GM18858 (cell line): Measurements from ENCODE around the gene CLDN5.

Experiments used
- ATAC-seq: cut with Tn5 transposase; IDR thresholded peaks from one replicate; pipeline ENCODE4 v1.9.1; 2021; ENCODE audit not compliant: unreplicated experiment

CLDN5 gene

GRCh38 chr22:19506212-19506611 lies 18.0 kb downstream of the CLDN5 start:
- no peak for ATAC-seq

- no peak for ATAC-seq
Measured at GRCh38 chr22:19505735-19506126, 18.5 kb downstream of the CLDN5 start.

- no peak for ATAC-seq
Measured at GRCh38 chr22:19504900-19505734, 19.1 kb downstream of the CLDN5 start.

GRCh38 chr22:19503869-19504268 lies 20.3 kb downstream of the CLDN5 start:
- ATAC-seq = no peak

- ATAC-seq = no peak
Measured at GRCh38 chr22:19503367-19503766, 20.8 kb downstream of the CLDN5 start.

GRCh38 chr22:19501897-19502447 lies 22.2 kb downstream of the CLDN5 start:
- no peak for ATAC-seq

GRCh38 chr22:19499880-19500242 lies 24.3 kb downstream of the CLDN5 start:
- ATAC-seq = no peak

- ATAC-seq = no peak
Measured at GRCh38 chr22:19499236-19499879, 24.9 kb downstream of the CLDN5 start.

- ATAC-seq = no peak
Measured at GRCh38 chr22:19498866-19499190, 25.4 kb downstream of the CLDN5 start.

- ATAC-seq = no peak
Measured at GRCh38 chr22:19498154-19498865, 25.9 kb downstream of the CLDN5 start.

- no peak for ATAC-seq
Measured at GRCh38 chr22:19497245-19497644, 27.0 kb downstream of the CLDN5 start.

GRCh38 chr22:19496324-19496630 lies 27.9 kb downstream of the CLDN5 start:
- ATAC-seq = no peak

- no peak for ATAC-seq
Measured at GRCh38 chr22:19495562-19496323, 28.5 kb downstream of the CLDN5 start.

GRCh38 chr22:19494676-19495173 lies 29.5 kb downstream of the CLDN5 start:
- no peak for ATAC-seq

GRCh38 chr22:19494001-19494560 lies 30.1 kb downstream of the CLDN5 start:
- ATAC-seq = no peak

GRCh38 chr22:19492504-19493174 lies 31.6 kb downstream of the CLDN5 start:
- no peak for ATAC-seq

GRCh38 chr22:19490628-19491230 lies 33.5 kb downstream of the CLDN5 start:
- no peak for ATAC-seq

GRCh38 chr22:19488884-19489843 lies 35.0 kb downstream of the CLDN5 start:
- ATAC-seq = no peak

- ATAC-seq = no peak
Measured at GRCh38 chr22:19488285-19488684, 35.9 kb downstream of the CLDN5 start.
